GM12873 (cell line): Measurements from ENCODE around the gene FADS1.

Experiments used
- TF ChIP-seq, protein P1 (sequence below): IDR thresholded peaks from 2 replicates; pipeline ENCODE4 v1.5.1; 2012; ENCODE audit warnings: low read depth, mild to moderate bottlenecking, moderate library complexity, low read length, control low read depth; ENCODE audit not compliant: insufficient read depth; ENCODE audit errors: missing control alignments

The FADS1 gene

GRCh38 chr11:61841636-61842527 is 25.1 kb upstream of the FADS1 start:
- TF ChIP-seq, protein P1, sequence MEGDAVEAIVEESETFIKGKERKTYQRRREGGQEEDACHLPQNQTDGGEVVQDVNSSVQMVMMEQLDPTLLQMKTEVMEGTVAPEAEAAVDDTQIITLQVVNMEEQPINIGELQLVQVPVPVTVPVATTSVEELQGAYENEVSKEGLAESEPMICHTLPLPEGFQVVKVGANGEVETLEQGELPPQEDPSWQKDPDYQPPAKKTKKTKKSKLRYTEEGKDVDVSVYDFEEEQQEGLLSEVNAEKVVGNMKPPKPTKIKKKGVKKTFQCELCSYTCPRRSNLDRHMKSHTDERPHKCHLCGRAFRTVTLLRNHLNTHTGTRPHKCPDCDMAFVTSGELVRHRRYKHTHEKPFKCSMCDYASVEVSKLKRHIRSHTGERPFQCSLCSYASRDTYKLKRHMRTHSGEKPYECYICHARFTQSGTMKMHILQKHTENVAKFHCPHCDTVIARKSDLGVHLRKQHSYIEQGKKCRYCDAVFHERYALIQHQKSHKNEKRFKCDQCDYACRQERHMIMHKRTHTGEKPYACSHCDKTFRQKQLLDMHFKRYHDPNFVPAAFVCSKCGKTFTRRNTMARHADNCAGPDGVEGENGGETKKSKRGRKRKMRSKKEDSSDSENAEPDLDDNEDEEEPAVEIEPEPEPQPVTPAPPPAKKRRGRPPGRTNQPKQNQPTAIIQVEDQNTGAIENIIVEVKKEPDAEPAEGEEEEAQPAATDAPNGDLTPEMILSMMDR = no peak

- TF ChIP-seq, protein P1 = no peak
These were observed 23.6 kb upstream of the FADS1 start for GRCh38 chr11:61840371-61840770.

DNA sequence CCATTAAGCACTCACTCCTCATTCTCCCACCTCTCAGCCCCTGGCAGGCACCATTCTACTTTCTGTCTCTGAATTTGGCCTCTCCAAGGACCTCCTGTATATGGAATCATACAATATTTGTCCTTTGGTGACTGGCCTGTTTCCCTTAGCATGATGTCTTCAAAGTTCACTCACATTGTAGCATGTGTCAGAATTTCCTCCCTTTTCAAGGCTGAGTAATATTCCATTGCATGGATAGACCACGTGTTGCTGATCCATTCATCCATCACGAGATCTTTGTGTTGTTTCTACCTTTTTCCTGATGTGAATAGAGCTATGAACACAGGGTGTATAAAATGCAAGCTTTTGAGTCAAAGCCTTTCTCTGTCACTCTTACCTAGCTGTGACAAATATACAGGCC is 22.9 kb upstream of the FADS1 start:
- TF ChIP-seq, protein P1 = no peak

DNA sequence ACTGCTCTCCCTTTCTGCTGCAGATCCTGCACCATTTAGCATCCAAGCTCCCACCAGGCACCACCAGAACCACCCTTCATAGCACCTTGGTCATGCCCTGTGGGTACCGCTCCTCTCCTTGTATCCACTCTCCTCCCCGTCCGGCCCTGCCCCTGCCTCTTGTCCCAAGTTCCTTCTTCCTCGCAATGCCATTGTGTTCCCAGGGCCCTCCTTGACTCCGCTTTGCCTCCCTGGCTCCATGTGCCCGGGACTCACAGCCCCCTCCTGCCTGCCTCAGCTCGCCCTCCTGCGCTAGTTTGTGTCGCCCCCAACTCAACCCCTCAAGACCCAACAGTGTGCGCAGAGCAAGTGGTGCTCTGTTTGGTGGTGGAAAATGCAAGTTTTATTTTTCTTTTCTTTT is 22.1 kb upstream of the FADS1 start:
- TF ChIP-seq, protein P1 = no peak

DNA sequence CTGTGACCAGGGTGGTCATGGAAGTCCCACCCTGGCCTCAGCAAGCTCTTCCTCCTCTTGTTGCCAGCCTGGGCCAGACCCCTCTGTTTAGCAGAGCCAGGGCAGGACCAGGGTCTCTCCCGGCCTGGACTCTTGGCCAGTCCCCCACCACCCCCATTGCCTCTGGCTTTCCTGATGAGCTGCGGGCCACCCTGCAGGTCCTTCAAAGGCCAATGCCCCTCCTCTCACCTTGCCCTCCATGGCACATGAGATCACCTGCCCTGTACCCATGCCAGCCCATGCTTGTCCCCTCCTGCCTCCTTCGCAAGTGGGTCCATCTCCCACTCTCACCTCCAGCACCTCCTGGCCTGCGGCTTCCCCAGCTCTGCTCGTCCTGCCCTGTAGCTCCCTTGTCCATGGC is 21.7 kb upstream of the FADS1 start:
- TF ChIP-seq, protein P1 = no peak

DNA sequence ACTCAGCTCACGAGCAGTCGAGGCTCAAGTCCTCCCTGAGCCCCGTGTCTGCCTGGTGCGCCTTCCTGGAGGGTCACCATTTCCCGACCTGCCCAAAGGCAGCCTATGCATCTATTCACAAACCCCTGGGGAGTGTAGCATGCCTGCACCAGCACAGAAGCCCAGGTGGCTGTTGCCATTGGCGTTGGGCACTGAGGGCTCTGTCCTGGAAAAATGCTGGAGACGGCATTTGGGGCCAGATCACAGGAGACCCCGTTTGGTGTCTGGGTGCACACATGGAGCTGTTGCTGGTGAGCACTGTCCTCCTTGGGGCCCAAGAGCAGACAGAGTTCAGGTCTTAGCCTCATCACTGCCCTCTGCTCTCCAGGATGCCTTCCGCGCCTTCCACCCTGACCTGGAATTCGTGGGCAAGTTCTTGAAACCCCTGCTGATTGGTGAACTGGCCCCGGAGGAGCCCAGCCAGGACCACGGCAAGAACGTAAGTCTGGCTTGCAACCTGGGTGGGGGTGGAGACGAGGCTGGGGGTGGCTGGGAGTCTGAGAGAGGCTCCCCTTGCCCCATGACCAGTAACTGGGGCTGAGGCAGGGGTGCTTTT is 20.7 kb upstream of the FADS1 start:
- TF ChIP-seq, protein P1 = no peak

DNA sequence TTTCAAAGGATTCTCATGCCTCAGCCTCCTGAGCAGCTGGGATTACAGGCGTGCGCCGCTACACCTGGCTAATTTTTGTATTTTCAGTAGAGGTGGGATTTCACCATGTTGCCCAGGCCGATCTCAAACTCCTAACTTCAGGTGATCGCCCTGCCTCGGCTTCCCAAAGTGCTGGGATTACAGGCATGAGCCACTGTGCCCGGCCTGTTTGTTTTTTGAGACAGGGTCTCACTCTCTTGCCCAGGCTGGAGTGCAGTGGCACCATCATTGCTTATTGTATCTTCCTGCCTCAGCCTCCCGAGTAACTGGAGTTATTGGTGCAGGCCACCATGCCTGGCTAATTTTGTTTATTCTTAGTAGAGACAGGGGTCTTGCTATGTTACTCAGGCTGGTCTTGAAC is 19.4 kb upstream of the FADS1 start:
- TF ChIP-seq, protein P1 = no peak
